Erythroblast (primary cell): ENCODE results near the gene MCM5.

Experiments used
- GATA1 ChIP-seq: IDR thresholded peaks from 2 replicates; pipeline ENCODE4 v1.6.1; 2011; ENCODE audit warnings: low read depth, mild to moderate bottlenecking, control low read depth, low read length, moderate library complexity
- POLR2A ChIP-seq: IDR thresholded peaks from 2 replicates; pipeline ENCODE4 v1.6.1; 2011; ENCODE audit warnings: mild to moderate bottlenecking, low read length

- no peak for TF ChIP-seq POLR2A
- no peak for TF ChIP-seq GATA1
These were observed 36.3 kb upstream of the MCM5 start for GRCh38 chr22:35363566-35364086.
